HG03354 (cell line): ENCODE results near the gene TRIP11.

Source experiments
- ATAC-seq: cut with Tn5 transposase; IDR thresholded peaks from one replicate; pipeline ENCODE4 v1.9.1; 2021; ENCODE audit warnings: mild to moderate bottlenecking; ENCODE audit not compliant: unreplicated experiment, poor library complexity, severe bottlenecking

Gene TRIP11

DNA sequence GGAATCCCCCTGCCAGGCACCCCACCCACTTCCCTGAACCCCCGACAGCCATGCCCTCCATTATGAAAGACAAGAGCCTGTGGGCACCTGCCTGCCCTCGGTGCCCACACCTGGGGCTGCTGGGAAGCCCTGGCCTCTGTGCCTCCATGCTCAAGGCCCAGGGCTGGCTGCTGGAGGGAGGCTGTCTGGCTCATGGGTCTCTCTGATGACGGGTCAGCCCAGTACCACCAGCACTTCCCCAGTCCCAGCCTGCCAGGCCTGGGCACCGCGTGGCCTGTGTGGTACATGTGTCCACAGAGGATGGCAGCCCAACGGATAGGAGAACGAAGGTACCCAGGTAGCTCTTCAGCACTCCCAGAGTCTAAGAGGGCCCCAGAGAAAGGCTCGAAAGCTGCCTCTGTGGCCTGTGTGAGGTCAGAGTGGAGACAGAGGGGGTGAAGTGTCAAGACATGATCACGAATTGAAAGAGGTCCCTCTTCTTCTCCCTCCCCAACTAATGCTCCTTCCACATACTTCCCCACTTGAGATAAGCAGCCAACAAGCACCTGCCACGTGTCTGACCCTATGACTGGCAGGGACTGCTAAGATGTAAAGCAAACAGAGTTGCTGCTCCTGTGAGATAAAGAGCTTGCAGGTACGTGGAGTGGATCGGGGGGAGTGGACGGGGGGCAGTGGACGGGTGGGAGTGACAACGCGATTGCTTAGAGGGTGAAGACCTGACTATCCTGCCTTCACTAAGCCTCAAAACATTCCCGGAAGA is 113.5 kb downstream of the TRIP11 start:
- ATAC-seq = no peak

DNA sequence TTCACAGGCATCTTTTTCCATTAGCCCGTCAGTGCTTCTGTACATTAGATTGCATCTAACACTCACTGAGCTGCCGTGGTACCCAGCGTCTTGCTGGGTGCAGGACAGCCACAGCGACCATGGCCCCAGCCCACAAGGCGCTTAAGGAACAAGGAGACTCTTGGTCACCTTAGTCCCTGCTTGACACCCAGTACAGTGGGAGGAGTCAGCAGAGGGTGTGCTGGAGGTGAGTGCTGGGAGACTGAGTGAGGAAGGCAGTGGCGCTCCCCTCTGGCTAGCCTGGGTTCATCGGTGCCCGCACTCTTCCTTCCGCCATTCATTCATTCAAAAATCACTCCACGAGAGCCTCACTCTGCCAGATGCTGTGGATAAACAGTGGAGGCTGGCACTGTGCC is 114.1 kb downstream of the TRIP11 start:
- no peak for ATAC-seq

DNA sequence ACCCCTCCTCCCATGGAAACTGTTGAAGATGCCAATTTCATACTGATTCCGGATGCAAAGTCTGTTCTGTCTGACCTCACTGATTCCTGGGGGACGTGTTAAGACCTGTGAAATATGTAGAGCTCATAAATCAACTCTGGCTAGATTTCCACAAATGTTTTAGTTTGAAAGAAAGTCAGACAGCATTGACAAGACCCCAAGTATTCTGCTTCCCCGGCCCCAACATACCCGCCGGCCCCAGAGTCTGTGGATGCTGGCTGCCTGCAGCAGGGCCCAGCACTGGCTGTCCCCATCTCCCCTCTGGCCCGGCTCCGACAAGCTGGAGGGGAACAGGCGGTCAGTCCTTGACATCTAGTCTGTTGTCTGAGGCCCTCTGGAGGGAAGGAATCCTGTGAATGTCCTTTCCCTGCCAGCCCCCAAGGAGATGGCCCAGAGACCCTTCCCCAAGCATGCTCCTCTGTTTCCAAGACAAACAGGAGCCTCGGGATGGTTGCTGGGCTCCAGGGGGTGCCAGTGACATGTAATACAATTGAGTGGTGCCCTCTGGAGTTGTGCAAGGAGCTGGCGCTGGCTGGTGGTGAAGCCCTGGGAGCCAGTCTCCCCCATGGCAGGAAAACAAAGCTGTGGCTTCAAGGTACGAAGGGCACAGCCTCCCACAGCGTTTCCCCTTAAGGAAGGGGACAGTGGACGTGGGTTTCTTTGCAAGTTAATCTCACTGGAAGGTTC is 114.7 kb downstream of the TRIP11 start:
- ATAC-seq = no peak

DNA sequence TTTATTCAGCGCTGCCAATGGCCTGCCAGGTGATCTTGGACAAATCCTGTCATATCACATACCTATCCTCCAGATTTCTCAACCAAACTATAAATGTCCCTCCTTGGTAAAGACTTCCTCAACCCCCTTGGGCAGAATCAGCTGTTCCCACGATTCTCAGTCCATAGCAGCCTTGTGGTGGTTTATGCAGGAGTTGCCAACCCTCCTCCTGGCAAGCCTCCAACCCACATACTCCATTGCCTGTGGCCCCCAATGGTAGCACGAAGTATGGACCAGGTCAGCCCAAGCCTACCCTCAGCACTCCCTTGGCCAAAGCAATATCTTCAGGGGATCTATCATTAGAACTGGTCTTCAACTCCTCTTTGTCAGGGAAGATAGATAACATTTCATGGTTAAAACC is 119.3 kb downstream of the TRIP11 start:
- ATAC-seq = no peak

DNA sequence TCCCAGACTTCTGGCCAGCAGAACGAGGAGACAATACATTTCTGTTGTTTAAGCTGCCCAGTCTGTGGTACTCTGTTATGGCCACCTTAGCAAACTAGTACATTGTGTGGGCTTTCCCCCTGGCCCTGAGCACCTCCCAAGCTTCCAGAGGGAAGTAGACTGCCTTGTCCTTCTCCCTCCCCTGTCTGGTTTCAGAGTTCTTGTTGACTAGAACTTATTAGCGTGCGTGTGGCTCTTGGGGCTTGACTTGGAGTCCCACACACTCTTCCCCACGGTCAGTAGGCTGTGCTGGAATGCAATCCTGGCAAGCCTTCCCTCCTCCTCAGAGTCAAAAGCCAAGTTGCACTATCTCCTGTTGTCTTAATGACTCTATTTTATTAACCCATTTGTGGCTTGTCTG is 120.0 kb downstream of the TRIP11 start:
- ATAC-seq = no peak

DNA sequence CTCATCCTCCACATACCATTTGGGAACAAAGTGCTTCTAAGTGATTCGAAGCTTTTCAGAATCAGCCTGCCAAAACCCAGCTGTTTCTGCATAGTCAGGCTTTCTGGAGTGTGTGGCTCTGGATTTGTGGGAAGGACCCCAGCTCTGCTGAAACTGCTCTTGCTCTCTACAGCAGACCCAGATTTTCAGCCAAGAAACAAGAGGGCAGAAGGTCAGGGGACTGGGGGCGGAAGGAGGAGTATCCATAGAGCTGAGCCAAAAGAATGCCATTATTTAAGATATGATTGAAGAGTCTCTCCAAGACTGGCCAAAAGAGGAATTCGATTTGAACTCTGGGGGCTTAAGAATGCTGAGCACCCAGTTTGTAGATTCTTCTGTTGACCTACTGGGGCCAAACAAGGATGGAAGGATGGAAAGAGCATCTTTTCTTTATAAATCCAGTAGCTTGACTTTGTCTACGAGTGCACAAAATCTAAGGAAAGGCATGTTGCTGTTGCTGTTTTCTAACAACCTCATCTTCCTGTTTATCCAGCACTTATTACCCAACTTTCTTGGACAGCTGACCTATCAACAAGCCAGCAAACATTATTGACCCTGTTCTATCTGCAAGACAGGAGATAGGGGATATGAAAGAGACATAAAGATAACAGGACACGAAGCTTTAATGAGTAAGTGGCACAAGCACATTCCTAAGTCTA is 121.5 kb downstream of the TRIP11 start:
- ATAC-seq = no peak
